Measurements from ENCODE around the gene PNLIP. TPM values are rescaled to one million over a fixed set of nuclear protein-coding genes. Genes with fewer than 3 reads are reported as not detected.

The PNLIP gene
- total and polyA plus RNA-seq, 9 donors, result 3.1 to 7.0 (median 3.8) TPM; not detected in 5

DNA sequence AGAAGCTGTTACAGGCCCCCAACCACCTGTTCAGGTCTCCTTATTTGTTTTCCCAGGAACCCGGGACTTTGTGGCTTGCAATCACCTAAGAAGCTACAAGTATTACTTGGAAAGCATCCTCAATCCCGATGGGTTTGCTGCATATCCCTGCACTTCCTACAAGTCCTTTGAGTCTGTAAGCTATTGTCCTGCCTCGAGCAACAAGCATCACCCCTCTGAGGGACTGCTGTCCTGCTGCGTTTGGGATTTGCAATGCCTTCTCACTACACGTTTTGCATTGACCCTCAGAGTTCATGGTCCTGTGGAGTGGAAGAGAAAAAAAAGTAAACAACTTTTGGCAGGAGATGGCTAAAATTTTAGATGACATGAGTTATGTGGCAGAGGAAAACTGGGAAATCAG lies 54.3 kb downstream of the PNLIP start:
- Histone ChIP-seq H3K27me3 (no peaks in the 10 kb centered on the region), H3K4me1 (ENCODE audit: insufficient read depth) (no peaks in the 10 kb centered on the region), H3K27ac (no peak overlapping the region), H3K4me3 (no peak overlapping the region), H3K9me3 (no peaks in the 10 kb centered on the region), H3K36me3 (no peaks in the 10 kb centered on the region)
- intact Hi-C loops (cut with DNase I), result no loop called here
- TF ChIP-seq EP300 (IDR thresholded peaks at IDR 0.05) (no peak), POLR2A (IDR thresholded peaks at IDR 0.05) (no peak)
- TF ChIP-seq, protein P1, sequence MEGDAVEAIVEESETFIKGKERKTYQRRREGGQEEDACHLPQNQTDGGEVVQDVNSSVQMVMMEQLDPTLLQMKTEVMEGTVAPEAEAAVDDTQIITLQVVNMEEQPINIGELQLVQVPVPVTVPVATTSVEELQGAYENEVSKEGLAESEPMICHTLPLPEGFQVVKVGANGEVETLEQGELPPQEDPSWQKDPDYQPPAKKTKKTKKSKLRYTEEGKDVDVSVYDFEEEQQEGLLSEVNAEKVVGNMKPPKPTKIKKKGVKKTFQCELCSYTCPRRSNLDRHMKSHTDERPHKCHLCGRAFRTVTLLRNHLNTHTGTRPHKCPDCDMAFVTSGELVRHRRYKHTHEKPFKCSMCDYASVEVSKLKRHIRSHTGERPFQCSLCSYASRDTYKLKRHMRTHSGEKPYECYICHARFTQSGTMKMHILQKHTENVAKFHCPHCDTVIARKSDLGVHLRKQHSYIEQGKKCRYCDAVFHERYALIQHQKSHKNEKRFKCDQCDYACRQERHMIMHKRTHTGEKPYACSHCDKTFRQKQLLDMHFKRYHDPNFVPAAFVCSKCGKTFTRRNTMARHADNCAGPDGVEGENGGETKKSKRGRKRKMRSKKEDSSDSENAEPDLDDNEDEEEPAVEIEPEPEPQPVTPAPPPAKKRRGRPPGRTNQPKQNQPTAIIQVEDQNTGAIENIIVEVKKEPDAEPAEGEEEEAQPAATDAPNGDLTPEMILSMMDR (IDR thresholded peaks at IDR 0.05), result no peak
- WGBS, 3 donors, result 34 to 43% (median 35%) methylated on average over 5 of the region's 5 CpGs
- no peak for DNase-seq

DNA sequence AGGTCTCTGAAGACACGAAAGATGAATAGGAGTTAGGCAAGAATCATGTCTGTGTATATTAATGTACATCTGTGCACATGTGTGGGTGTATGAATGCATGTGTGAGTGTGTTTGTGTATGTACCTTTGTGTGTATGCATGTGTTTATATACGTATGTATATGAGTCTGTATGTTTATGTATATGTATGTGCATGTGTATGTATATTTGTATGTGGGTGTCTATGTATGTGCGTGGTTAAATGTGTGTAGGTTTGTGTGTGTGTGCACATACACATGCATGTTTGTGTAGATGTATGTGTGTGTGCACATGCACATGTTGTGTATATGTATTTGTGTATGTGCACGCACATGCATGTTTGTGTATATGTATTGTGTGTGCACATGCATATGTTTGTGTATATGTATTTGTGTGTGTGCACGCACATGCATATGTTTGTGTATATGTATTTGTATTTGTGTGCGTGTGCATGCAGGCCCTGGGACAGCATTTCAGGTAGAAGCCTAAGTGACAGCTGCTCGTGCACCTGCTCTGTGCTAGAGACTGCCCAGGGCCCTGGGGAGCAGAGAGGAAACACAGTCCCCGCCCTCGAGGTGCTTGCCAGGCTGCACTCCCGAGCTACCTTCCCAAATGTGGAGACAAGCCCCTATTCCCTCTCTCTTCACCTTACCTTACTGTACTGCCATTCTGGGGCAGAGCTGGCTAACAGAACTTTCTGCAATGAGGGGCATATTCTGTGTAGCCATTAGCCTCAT lies 57.1 kb downstream of the PNLIP start:
- Histone ChIP-seq H3K4me3 (no peak overlapping the region), H3K9me3 (no peaks in the 10 kb centered on the region), H3K27ac (no peak overlapping the region), H3K4me1 (ENCODE audit: insufficient read depth) (no peaks in the 10 kb centered on the region), H3K36me3 (no peaks in the 10 kb centered on the region), H3K27me3 (no peaks in the 10 kb centered on the region)
- DNase-seq, result no peak
- TF ChIP-seq POLR2A (IDR thresholded peaks at IDR 0.05), result no peak
- TF ChIP-seq EP300 (IDR thresholded peaks at IDR 0.05), result no peak
- TF ChIP-seq, protein P1 (IDR thresholded peaks at IDR 0.05), result no peak
- 79 to 81% (median 81%) methylated on average over 10 of the region's 10 CpGs for WGBS, 3 donors
- intact Hi-C loops (cut with DNase I), result no loop called here

DNA sequence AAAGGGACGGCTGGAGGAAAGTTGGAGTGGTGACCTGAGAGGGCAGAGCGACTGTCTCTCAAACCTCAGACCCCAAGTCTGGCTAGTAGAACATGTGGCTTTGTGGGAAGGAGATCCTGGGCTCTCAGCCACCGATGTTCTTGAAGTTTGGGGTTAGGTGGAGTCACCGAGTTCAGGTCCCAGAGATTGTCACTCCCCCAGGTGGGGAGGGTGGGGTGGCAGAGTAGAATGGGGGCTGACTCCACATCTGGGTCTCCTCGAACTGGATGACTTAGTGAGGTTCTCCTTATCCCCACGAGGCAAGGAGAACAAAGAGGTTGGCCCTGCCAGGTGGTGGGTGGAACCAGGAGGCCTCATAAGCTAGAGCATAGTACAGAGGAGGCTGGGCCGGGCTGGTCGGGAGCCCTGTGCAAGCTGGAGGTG lies 60.3 kb downstream of the PNLIP start:
- H3K4me1 ChIP-seq (ENCODE audit: insufficient read depth), result no peaks in the 10 kb centered on the region
- no peak for TF ChIP-seq EP300 (IDR thresholded peaks at IDR 0.05)
- TF ChIP-seq, protein P1 (IDR thresholded peaks at IDR 0.05), result no peak
- TF ChIP-seq POLR2A (IDR thresholded peaks at IDR 0.05), result no peak
- no peaks in the 10 kb centered on the region for H3K36me3 ChIP-seq
- H3K9me3 ChIP-seq, result peaks cover 0 to 4% of the 10 kb centered on the region in 2 donors
- no peak overlapping the region for H3K27ac ChIP-seq
- H3K4me3 ChIP-seq, result no peak overlapping the region
- DNase-seq, result no peak
- intact Hi-C loops (cut with DNase I), result no loop called here
- H3K27me3 ChIP-seq, result no peaks in the 10 kb centered on the region
- WGBS, 3 donors, result 57 to 60% (median 58%) methylated on average over 8 of the region's 8 CpGs

DNA sequence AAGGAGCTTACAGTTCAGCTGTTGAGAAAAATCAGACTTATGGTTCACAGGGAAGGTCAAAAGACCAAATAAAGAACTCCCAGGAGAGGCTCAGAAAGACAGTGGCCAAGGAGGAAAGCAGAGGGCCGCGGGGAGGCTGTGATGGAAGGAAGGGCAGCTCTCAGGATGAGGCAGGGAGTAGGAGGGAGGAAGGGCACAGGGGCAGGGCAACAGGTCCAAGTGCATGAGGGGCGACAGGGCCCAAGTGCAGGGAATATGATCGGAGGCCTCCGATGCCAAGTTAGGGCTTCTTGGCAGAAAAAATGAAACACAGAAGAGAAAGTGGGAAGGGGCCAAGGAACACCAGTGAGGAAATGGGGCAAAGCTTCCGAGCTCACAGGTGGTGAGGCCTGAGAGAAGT lies 61.6 kb downstream of the PNLIP start:
- intact Hi-C loops (cut with DNase I), result no loop called here
- H3K36me3 ChIP-seq, result no peaks in the 10 kb centered on the region
- H3K4me3 ChIP-seq, result no peak overlapping the region
- no peaks in the 10 kb centered on the region for H3K4me1 ChIP-seq (ENCODE audit: insufficient read depth)
- no peak for DNase-seq
- H3K27ac ChIP-seq, result no peak overlapping the region
- no peaks in the 10 kb centered on the region for H3K27me3 ChIP-seq
- WGBS, 3 donors, result 71 to 80% (median 77%) methylated on average over 6 of the region's 6 CpGs
- H3K9me3 ChIP-seq, result peaks cover 0 to 4% of the 10 kb centered on the region in 2 donors
- TF ChIP-seq POLR2A (IDR thresholded peaks at IDR 0.05), result no peak
- no peak for TF ChIP-seq EP300 (IDR thresholded peaks at IDR 0.05)
- TF ChIP-seq, protein P1 (IDR thresholded peaks at IDR 0.05), result no peak
